Vagina (tissue), 2 donors: ENCODE measurements around the gene SLC7A6. TPM values are rescaled to one million over a fixed set of nuclear protein-coding genes. Genes with fewer than 3 reads are reported as not detected.

ENCODE experiments used
- DNase-seq, 2 donors: peaks; one replicate each; pipeline ENCODE4 v3.0.0-alpha.2; 2017; ENCODE audit errors: extremely low spot score in 2 of 2
- H3K27ac ChIP-seq: fragments of 200-600 bp; sonication (generic); one replicate; pipeline ENCODE4 v1.5.1; 2019
- H3K27me3 ChIP-seq: fragments of 200-600 bp; sonication (generic); one replicate; pipeline ENCODE4 v1.5.1; 2019
- H3K36me3 ChIP-seq, 2 donors: fragments of 200-600 bp; sonication (generic); one replicate each; pipeline ENCODE4 v1.5.1; 2017 to 2019
- H3K4me1 ChIP-seq: fragments of 200-600 bp; sonication (generic); one replicate; pipeline ENCODE4 v1.5.1; 2019
- H3K4me3 ChIP-seq, 2 donors: fragments of 200-600 bp; sonication (generic); 1 replicate in 1 of 2; 2 replicates in 1 of 2; pipeline ENCODE4 v1.5.1; 2016 to 2019
- H3K9me3 ChIP-seq: fragments of 200-600 bp; sonication (generic); one replicate; pipeline ENCODE4 v1.5.1; 2019
- CTCF ChIP-seq, 3 experiments: fragments of 450-650 bp in 2 of 3; fragments of 200-600 bp in 1 of 3; sonication (generic) in 1 of 3; IDR thresholded peaks; one replicate each; pipeline ENCODE4 v1.5.1; 2017 to 2019; ENCODE audit warnings: antibody characterized with exemption in 3 of 3, mild to moderate bottlenecking in 2 of 3, moderate library complexity in 2 of 3
- POLR2A ChIP-seq, 2 donors: fragments of 450-650 bp; IDR thresholded peaks; one replicate each; pipeline ENCODE4 v1.6.1; 2017; ENCODE audit warnings: antibody characterized with exemption in 2 of 2, mild to moderate bottlenecking in 2 of 2, moderate library complexity in 2 of 2
- POLR2AphosphoS5 ChIP-seq, 2 donors: sonication (generic); formaldehyde crosslinking; IDR thresholded peaks; one replicate each; pipeline ENCODE4 v1.9.0; 2017; ENCODE audit warnings: antibody characterized with exemption in 2 of 2, mild to moderate bottlenecking in 2 of 2, low read depth in 1 of 2; ENCODE audit not compliant: insufficient read depth in 1 of 2
- intact Hi-C: fragments of 100-400 bp; cut with DNase I; formaldehyde crosslinking; loops from one replicate; pipeline ENCODE4 v1.15.1; 2023
- total RNA-seq: library from RNA; depleted of rRNA; stranded (reverse); fragments of >200 nt; gene quantifications from one replicate; pipeline ENCODE4 v1.2.3, GENCODE V29; 2016

The SLC7A6 gene
- total RNA-seq, 1 donor from 2014 or later: 35.1 TPM

GRCh38 chr16:68310774-68311511 lies 46.6 kb downstream of the SLC7A6 start, which contains the start of the genes PRMT7 and SLC7A6OS:
Gene PRMT7 (plus strand): TSS chr16:68311019. CDS start chr16:68315980, 4,961 bp downstream.
Gene SLC7A6OS (minus strand): TSS chr16:68310946. CDS start chr16:68310926, 20 bp downstream.
- TF ChIP-seq POLR2A (IDR thresholded peaks at IDR 0.05) (peak in 1 of 2 donors; percentile 50), CTCF (IDR thresholded peaks at IDR 0.05) (peak in 1 of 3 experiments; percentile 48), POLR2AphosphoS5 (IDR thresholded peaks at IDR 0.05; ENCODE audit: insufficient read depth in 1 of 2, low read depth in 1 of 2) (peak; percentile 96)
- peak within 1 kb of the TSS; percentile 73 for H3K27ac ChIP-seq
- DNase-seq: no peak
- peaks cover 0 to 21% of the 10 kb centered on the region in 2 donors for H3K36me3 ChIP-seq
- no peaks in the 10 kb centered on the region for H3K27me3 ChIP-seq
- intact Hi-C loops: loop anchor here (5.0 kb wide), 2 partner anchors 49 to 314 kb away; partner anchors contain the start of genes DPEP2 and SLC7A6
- peaks cover 34% of the 10 kb centered on the region for H3K4me1 ChIP-seq
- peak within 1 kb of the TSS; percentile 71 to 81 for H3K4me3 ChIP-seq
- no peaks in the 10 kb centered on the region for H3K9me3 ChIP-seq

- no peak for DNase-seq
- TF ChIP-seq CTCF (IDR thresholded peaks at IDR 0.05) (no peak), POLR2A (IDR thresholded peaks at IDR 0.05) (no peak), POLR2AphosphoS5 (IDR thresholded peaks at IDR 0.05; ENCODE audit: insufficient read depth in 1 of 2, low read depth in 1 of 2) (no peak)
- no peaks in the 10 kb centered on the region for H3K9me3 ChIP-seq
- no peak overlapping the region for H3K4me3 ChIP-seq
- H3K27me3 ChIP-seq: no peaks in the 10 kb centered on the region
- H3K4me1 ChIP-seq: peaks cover 34% of the 10 kb centered on the region
- intact Hi-C loops: loop anchor here (5.0 kb wide), 2 partner anchors 51 to 316 kb away; partner anchors contain the start of genes DPEP2 and SLC7A6
- H3K27ac ChIP-seq: no peak overlapping the region
- H3K36me3 ChIP-seq: peaks cover 0 to 16% of the 10 kb centered on the region in 2 donors
These were observed 48.8 kb downstream of the SLC7A6 start for GRCh38 chr16:68313116-68313515.

- no peak for DNase-seq
- Histone ChIP-seq H3K27me3 (no peaks in the 10 kb centered on the region), H3K36me3 (peaks cover 0 to 18% of the 10 kb centered on the region in 2 donors), H3K27ac (no peak overlapping the region), H3K4me3 (no peak overlapping the region), H3K9me3 (no peaks in the 10 kb centered on the region), H3K4me1 (no peaks in the 10 kb centered on the region)
- TF ChIP-seq POLR2AphosphoS5 (IDR thresholded peaks at IDR 0.05; ENCODE audit: insufficient read depth in 1 of 2, low read depth in 1 of 2): no peak
- intact Hi-C loops: no loop called here
These were observed 55.0 kb downstream of the SLC7A6 start for GRCh38 chr16:68319185-68319908.

- H3K36me3 ChIP-seq: peaks cover 0 to 27% of the 10 kb centered on the region in 2 donors
- H3K9me3 ChIP-seq: no peaks in the 10 kb centered on the region
- intact Hi-C loops: no loop called here
- TF ChIP-seq CTCF (IDR thresholded peaks at IDR 0.05): no peak
- no peak for TF ChIP-seq POLR2A (IDR thresholded peaks at IDR 0.05)
- no peak for TF ChIP-seq POLR2AphosphoS5 (IDR thresholded peaks at IDR 0.05; ENCODE audit: insufficient read depth in 1 of 2, low read depth in 1 of 2)
- H3K27me3 ChIP-seq: no peaks in the 10 kb centered on the region
- no peak for DNase-seq
- no peaks in the 10 kb centered on the region for H3K4me1 ChIP-seq
- no peak overlapping the region for H3K4me3 ChIP-seq
- H3K27ac ChIP-seq: no peak overlapping the region
These were observed 60.0 kb downstream of the SLC7A6 start for GRCh38 chr16:68324336-68324735.

GRCh38 chr16:68324780-68325357 lies 60.5 kb downstream of the SLC7A6 start:
- no peak overlapping the region for H3K27ac ChIP-seq
- no peaks in the 10 kb centered on the region for H3K27me3 ChIP-seq
- H3K36me3 ChIP-seq: peaks cover 0 to 27% of the 10 kb centered on the region in 2 donors
- H3K4me3 ChIP-seq: no peak overlapping the region
- no peaks in the 10 kb centered on the region for H3K4me1 ChIP-seq
- DNase-seq: no peak
- no peaks in the 10 kb centered on the region for H3K9me3 ChIP-seq
- intact Hi-C loops: loop anchor here (5.0 kb wide), 1 partner anchor 63 kb away; the partner anchor contains the start of gene SLC7A6
- TF ChIP-seq POLR2A (IDR thresholded peaks at IDR 0.05): no peak
- no peak for TF ChIP-seq POLR2AphosphoS5 (IDR thresholded peaks at IDR 0.05; ENCODE audit: insufficient read depth in 1 of 2, low read depth in 1 of 2)
- no peak for TF ChIP-seq CTCF (IDR thresholded peaks at IDR 0.05)
